H1 (cell line): Measurements from ENCODE around the gene TCERG1L. TPM values are rescaled to one million over a fixed set of nuclear protein-coding genes. Genes with fewer than 3 reads are reported as not detected.

Experiments
- CTCF ChIA-PET: fragments of 300-600 bp; sonication (Branson Sonifier 250); formaldehyde crosslinking; loops from one replicate; lab custom pipeline; 2021; ENCODE audit not compliant: partially characterized antibody; lab: Charles Lee
- POLR2A ChIA-PET: fragments of 300-600 bp; sonication (Branson Sonifier 250); formaldehyde crosslinking; loops from one replicate; lab custom pipeline; 2021; ENCODE audit warnings: inconsistent platforms; ENCODE audit not compliant: partially characterized antibody; lab: Charles Lee
- DNase-seq, 2 experiments: peaks; one replicate each; pipeline versions ENCODE4 v3.0.0 to v3.0.0-alpha.2; 2010 to 2022; ENCODE audit warnings: low spot score in 2 of 2, low read depth in 1 of 2, mixed read lengths in 1 of 2
- FAIRE-seq: peaks from 2 replicates; lab custom pipeline; 2011; peaks lifted over from hg19 to GRCh38; lab: Jason Lieb, UNC
- H2AFZ ChIP-seq: 2 replicates; pipeline ENCODE4 v1.8.1; 2012; ENCODE audit warnings: low read length, inconsistent platforms
- H2AK5ac ChIP-seq: 2 replicates; pipeline ENCODE4 v1.6.1; 2013; ENCODE audit warnings: low read depth, low read length
- H2BK120ac ChIP-seq: replicated peaks from 2 replicates; pipeline ENCODE3; 2013; ENCODE audit warnings: low read depth, low read length, inconsistent platforms
- H2BK12ac ChIP-seq: 2 replicates; pipeline ENCODE4 v1.6.1; 2013; ENCODE audit warnings: low read depth, low read length
- H2BK15ac ChIP-seq: 2 replicates; pipeline ENCODE4 v1.6.1; 2013; ENCODE audit warnings: low read length
- H2BK20ac ChIP-seq: 2 replicates; pipeline ENCODE4 v1.6.1; 2013; ENCODE audit warnings: low read length
- H2BK5ac ChIP-seq: 2 replicates; pipeline ENCODE4 v1.6.1; 2013; ENCODE audit warnings: low read depth, low read length
- H3K14ac ChIP-seq: 2 replicates; pipeline ENCODE4 v1.6.1; 2013; ENCODE audit warnings: inconsistent platforms; ENCODE audit not compliant: insufficient read length
- H3K18ac ChIP-seq: 2 replicates; pipeline ENCODE4 v1.6.1; 2013; ENCODE audit warnings: low read length; ENCODE audit errors: extremely low read depth
- H3K23ac ChIP-seq: 2 replicates; pipeline ENCODE4 v1.6.1; 2013; ENCODE audit warnings: inconsistent platforms; ENCODE audit not compliant: insufficient read length
- H3K23me2 ChIP-seq: 2 replicates; pipeline ENCODE4 v1.6.1; 2013; ENCODE audit warnings: low read depth, low read length
- H3K27ac ChIP-seq: 2 replicates; pipeline ENCODE4 v1.6.1; 2011; ENCODE audit warnings: low read depth, low read length, inconsistent platforms
- H3K27me3 ChIP-seq, 4 experiments: replicated peaks in 1 of 4; 1 replicate in 1 of 4; 2 replicates in 3 of 4; pipeline versions ENCODE4 v1.6.1 to v1.8.1; 2011 to 2013; ENCODE audit warnings: low read length in 3 of 4, mild to moderate bottlenecking in 3 of 4, inconsistent platforms in 2 of 4, mixed read lengths in 2 of 4, moderate library complexity in 1 of 4; ENCODE audit not compliant: control insufficient read depth in 3 of 4, insufficient read depth in 3 of 4; ENCODE audit errors: extremely low read depth in 1 of 4
- H3K36me3 ChIP-seq, 4 experiments: 2 replicates each; pipeline versions ENCODE4 v1.6.1 to v1.8.1; 2011 to 2013; ENCODE audit warnings: mild to moderate bottlenecking in 4 of 4, low read length in 3 of 4, moderate library complexity in 2 of 4, control low read depth in 1 of 4, inconsistent platforms in 1 of 4; ENCODE audit not compliant: insufficient read depth in 4 of 4, control insufficient read depth in 2 of 4
- H3K4ac ChIP-seq: replicated peaks from 2 replicates; pipeline ENCODE3; 2013; ENCODE audit warnings: low read length, low read depth, mixed read lengths, inconsistent platforms; ENCODE audit not compliant: insufficient read length
- H3K4me1 ChIP-seq, 4 experiments: replicated peaks in 1 of 4; 1 replicate in 1 of 4; 2 replicates in 3 of 4; pipeline versions ENCODE4 v1.6.1 to v1.8.1; 2011 to 2013; ENCODE audit warnings: low read length in 3 of 4, inconsistent platforms in 2 of 4, mixed read lengths in 1 of 4; ENCODE audit not compliant: insufficient read depth in 4 of 4, control insufficient read depth in 3 of 4
- H3K4me2 ChIP-seq, 2 experiments: 2 replicates each; pipeline versions ENCODE4 v1.6.1 to v1.8.1; 2011 to 2013; ENCODE audit warnings: low read depth in 2 of 2, low read length in 2 of 2, control low read depth in 1 of 2, inconsistent platforms in 1 of 2, mild to moderate bottlenecking in 1 of 2; ENCODE audit not compliant: insufficient read depth in 1 of 2
- H3K4me3 ChIP-seq, 4 experiments: fragments of 200-600, 300-600 bp in 1 of 4; sonication (generic), shearing (Covaris generic), sonication (Bioruptor Twin) in 1 of 4; 2 replicates each; pipeline versions ENCODE4 v1.5.1 to v1.8.1; 2011 to 2016; ENCODE audit warnings: low read length in 4 of 4, low read depth in 3 of 4, control low read depth in 2 of 4, inconsistent platforms in 2 of 4, mild to moderate bottlenecking in 2 of 4, mixed read lengths in 1 of 4, moderate library complexity in 1 of 4; ENCODE audit not compliant: insufficient read depth in 2 of 4; ENCODE audit errors: extremely low read depth in 1 of 4
- H3K56ac ChIP-seq: replicated peaks from 2 replicates; pipeline ENCODE3; 2013; ENCODE audit warnings: low read depth, mild to moderate bottlenecking, mixed read lengths, low read length, inconsistent platforms; ENCODE audit not compliant: insufficient read length
- H3K79me1 ChIP-seq: 2 replicates; pipeline ENCODE4 v1.6.1; 2013; ENCODE audit warnings: low read depth, low read length, control low read depth
- H3K79me2 ChIP-seq, 2 experiments: 2 replicates each; pipeline versions ENCODE4 v1.6.1 to v1.8.1; 2012 to 2013; ENCODE audit warnings: low read length in 2 of 2, mild to moderate bottlenecking in 2 of 2, inconsistent platforms in 1 of 2; ENCODE audit not compliant: insufficient read depth in 2 of 2, control insufficient read depth in 1 of 2
- H3K9ac ChIP-seq, 4 experiments: replicated peaks in 1 of 4; 1 replicate in 1 of 4; 2 replicates in 3 of 4; pipeline versions ENCODE4 v1.6.1 to v1.8.1; 2011 to 2013; ENCODE audit warnings: low read depth in 3 of 4, low read length in 3 of 4, control low read depth in 2 of 4, mild to moderate bottlenecking in 2 of 4, moderate library complexity in 2 of 4, inconsistent platforms in 1 of 4; ENCODE audit errors: extremely low read depth in 1 of 4
- H3K9me3 ChIP-seq, 2 experiments: 2 replicates each; pipeline versions ENCODE4 v1.6.1 to v1.8.1; 2012 to 2013; ENCODE audit warnings: mild to moderate bottlenecking in 2 of 2, moderate library complexity in 2 of 2, control low read depth in 1 of 2, inconsistent platforms in 1 of 2, low read depth in 1 of 2, low read length in 1 of 2, mixed read lengths in 1 of 2; ENCODE audit not compliant: insufficient read depth in 2 of 2
- H4K20me1 ChIP-seq, 2 experiments: replicated peaks in 1 of 2; 2 replicates each; pipeline versions ENCODE3 to v1.8.1; 2011 to 2013; ENCODE audit warnings: inconsistent platforms in 2 of 2, low read length in 2 of 2, mild to moderate bottlenecking in 1 of 2; ENCODE audit not compliant: insufficient read depth in 2 of 2, control insufficient read depth in 1 of 2
- H4K5ac ChIP-seq: 2 replicates; pipeline ENCODE4 v1.6.1; 2013; ENCODE audit warnings: low read length, low read depth, mixed read lengths, inconsistent platforms; ENCODE audit not compliant: insufficient read length
- H4K8ac ChIP-seq: 2 replicates; pipeline ENCODE4 v1.8.0; 2013; ENCODE audit warnings: mild to moderate bottlenecking, moderate library complexity, low read length, inconsistent platforms; ENCODE audit not compliant: insufficient read depth; ENCODE audit errors: extremely low read depth
- H4K91ac ChIP-seq: replicated peaks from 2 replicates; pipeline ENCODE3; 2013; ENCODE audit warnings: low read length, mixed read lengths, inconsistent platforms; ENCODE audit not compliant: insufficient read length
- HDAC6 ChIP-seq: IDR thresholded peaks from one replicate; pipeline ENCODE4 v1.7.1; 2012; ENCODE audit warnings: low read depth, mild to moderate bottlenecking, inconsistent platforms, low read length, moderate library complexity
- JUN ChIP-seq: IDR thresholded peaks from 2 replicates; pipeline ENCODE4 v1.6.1; 2011; ENCODE audit warnings: low read depth, mild to moderate bottlenecking, improper control_type of control experiment, low read length
- KDM1A ChIP-seq: fragments of 200-600, 300-600 bp; sonication (generic); IDR thresholded peaks from 2 replicates; pipeline ENCODE4 v1.7.1; 2016; ENCODE audit warnings: mild to moderate bottlenecking, low read length, borderline replicate concordance
- PHF8 ChIP-seq: fragments of 200-600 bp; sonication (generic); conservative IDR thresholded peaks from 2 replicates; pipeline ENCODE4 v1.7.1; 2012; ENCODE audit warnings: low read depth, mild to moderate bottlenecking, inconsistent platforms, low read length, moderate library complexity
- POLR2AphosphoS5 ChIP-seq: IDR thresholded peaks from 2 replicates; pipeline ENCODE4 v1.6.1; 2011; ENCODE audit warnings: low read depth, low read length
- RFX5 ChIP-seq: IDR thresholded peaks from 2 replicates; pipeline ENCODE4 v1.6.1; 2011; ENCODE audit warnings: low read depth, low read length, improper control_type of control experiment, borderline replicate concordance
- SIN3A ChIP-seq, 2 experiments: IDR thresholded peaks in 1 of 2; conservative IDR thresholded peaks in 1 of 2; 2 replicates each; pipeline ENCODE4 v1.6.1; 2011 to 2012; ENCODE audit warnings: low read length in 2 of 2, improper control_type of control experiment in 1 of 2, low read depth in 1 of 2, mild to moderate bottlenecking in 1 of 2
- SIX5 ChIP-seq: IDR thresholded peaks from 2 replicates; pipeline ENCODE4 v1.6.1; 2011; ENCODE audit warnings: mild to moderate bottlenecking, low read depth, low read length
- TBP ChIP-seq: IDR thresholded peaks from 2 replicates; pipeline ENCODE4 v1.6.1; 2011; ENCODE audit warnings: low read depth, low read length, improper control_type of control experiment
- WGBS, 2 experiments: shearing (Covaris generic) in 1 of 2; methylation state at CpG; one replicate each; pipeline versions ENCODE4 v1.1.6 to v1.1.7; 2013 to 2015; ENCODE audit warnings: low lambda C conversion rate in 2 of 2, mixed read lengths in 2 of 2, inconsistent platforms in 1 of 2, low coverage in 1 of 2, missing lambda C conversion rate in 1 of 2; ENCODE audit not compliant: insufficient replicate concordance in 2 of 2, insufficient coverage in 1 of 2, insufficient read length in 1 of 2; ENCODE audit errors: extremely low coverage in 1 of 2, missing lambda C conversion rate in 1 of 2; 5-methylcytosine and 5-hydroxymethylcytosine counted together
- polyA plus RNA-seq, 7 experiments: library from polyadenylated mRNA; depleted of rRNA in 3 of 7; stranded (reverse) in 5 of 7; unstranded in 2 of 7; fragments of >200 nt in 5 of 7; fragments of 200-250 nt in 2 of 7; gene quantifications; 1 replicate in 5 of 7; 2 replicates in 1 of 7; 4 replicates in 1 of 7; pipeline versions ENCODE4 v1.2.1 to v1.2.3, GENCODE V29; 2011 to 2013; ENCODE audit warnings: missing spikeins in 2 of 7, mixed read lengths in 2 of 7
- total RNA-seq: library from RNA; stranded (reverse); fragmentation: NEBNext Ultra II Directional; extraction: Animal tissue kit (Norgen Biotek cat#: 25700); gene quantifications from 2 replicates; pipeline ENCODE4 v1.2.1, GENCODE V29; 2021
- TF ChIP-seq, protein P1 (sequence below), 3 experiments: IDR thresholded peaks; 1 replicate in 2 of 3; 2 replicates in 1 of 3; pipeline versions ENCODE4 v1.5.1 to v1.6.1; 2011; ENCODE audit warnings: low read length in 3 of 3, mild to moderate bottlenecking in 3 of 3, inconsistent platforms in 2 of 3, low read depth in 1 of 3, moderate library complexity in 1 of 3; ENCODE audit not compliant: insufficient read depth in 1 of 3; ENCODE audit errors: control extremely low read depth in 1 of 3
- TF ChIP-seq, protein P2 (sequence below): IDR thresholded peaks from 2 replicates; pipeline ENCODE4 v1.6.1; 2012; ENCODE audit warnings: inconsistent platforms

TCERG1L gene
- total and polyA plus RNA-seq, 2 of the 8 experiments (the other 6 are each of a cell fraction or from before 2014, with no cell fraction given): 3.9 to 6.9 TPM

DNA sequence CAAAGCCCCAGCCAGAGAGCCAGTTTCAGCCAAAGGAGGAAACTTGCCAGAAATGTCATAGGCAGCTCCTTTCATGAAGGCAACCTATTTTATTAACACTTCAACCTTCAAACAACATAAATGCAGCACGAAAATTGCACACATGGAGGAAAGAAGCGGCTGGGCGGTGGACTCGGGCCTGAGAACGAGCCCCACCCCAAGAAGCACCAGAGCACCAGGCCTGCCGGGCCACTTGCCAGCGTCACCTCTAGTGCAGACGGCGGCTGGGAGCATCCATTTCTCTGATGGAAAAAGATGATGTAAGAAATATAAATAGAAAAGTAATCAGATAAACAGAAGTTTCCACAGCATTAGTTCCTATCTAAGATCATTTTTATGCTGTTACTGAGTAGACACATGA lies 100.0 kb downstream of the TCERG1L start:
- Histone ChIP-seq H3K23me2 (no peaks in the 10 kb centered on the region), H4K91ac (no peak overlapping the region), H4K20me1 (no peaks in the 10 kb centered on the region), H4K8ac (no peak overlapping the region), H3K9ac (no peak overlapping the region), H3K36me3 (no peaks in the 10 kb centered on the region), H3K4me2 (no peak overlapping the region), H3K23ac (no peak overlapping the region), H3K4ac (no peak overlapping the region), H3K56ac (no peak overlapping the region), H3K9me3 (no peaks in the 10 kb centered on the region), H2BK12ac (no peak overlapping the region), H2BK120ac (no peak overlapping the region), H3K79me1 (no peaks in the 10 kb centered on the region), H2AFZ (no peak overlapping the region), H3K14ac (no peak overlapping the region), H3K79me2 (no peaks in the 10 kb centered on the region), H3K27ac (no peak overlapping the region), H2AK5ac (no peak overlapping the region), H4K5ac (no peak overlapping the region), H3K4me3 (no peak overlapping the region), H3K27me3 (no peaks in the 10 kb centered on the region), H3K18ac (no peak overlapping the region), H2BK5ac (no peak overlapping the region), H2BK15ac (no peak overlapping the region), H2BK20ac (no peak overlapping the region), H3K4me1 (no peaks in the 10 kb centered on the region; a peak in 1 of 7 replicates)
- CTCF ChIA-PET: interaction anchor here (1.0 kb wide), 1 partner anchor 87 kb away, joined by 3 read pairs; no protein-coding TSS in a partner anchor
- 95% methylated on average over 9 of the region's 9 CpGs; no CpG with 5 or more reads in 1 of the 2 experiments for WGBS, 2 experiments
- DNase-seq (no peak), FAIRE-seq (no peak)
- POLR2A ChIA-PET: no interaction called here
- TF ChIP-seq HDAC6 (no peak), RFX5 (no peak), SIX5 (no peak), POLR2AphosphoS5 (no peak), SIN3A (conservative IDR thresholded peaks at IDR 0.05 in 1 of 2, IDR thresholded peaks at IDR 0.05 in 1 of 2; ENCODE audit: low read depth in 1 of 2, low read length in 2 of 2) (no peak), TBP (no peak), PHF8 (no peak), KDM1A (no peak), JUN (no peak)
- TF ChIP-seq, protein P1, sequence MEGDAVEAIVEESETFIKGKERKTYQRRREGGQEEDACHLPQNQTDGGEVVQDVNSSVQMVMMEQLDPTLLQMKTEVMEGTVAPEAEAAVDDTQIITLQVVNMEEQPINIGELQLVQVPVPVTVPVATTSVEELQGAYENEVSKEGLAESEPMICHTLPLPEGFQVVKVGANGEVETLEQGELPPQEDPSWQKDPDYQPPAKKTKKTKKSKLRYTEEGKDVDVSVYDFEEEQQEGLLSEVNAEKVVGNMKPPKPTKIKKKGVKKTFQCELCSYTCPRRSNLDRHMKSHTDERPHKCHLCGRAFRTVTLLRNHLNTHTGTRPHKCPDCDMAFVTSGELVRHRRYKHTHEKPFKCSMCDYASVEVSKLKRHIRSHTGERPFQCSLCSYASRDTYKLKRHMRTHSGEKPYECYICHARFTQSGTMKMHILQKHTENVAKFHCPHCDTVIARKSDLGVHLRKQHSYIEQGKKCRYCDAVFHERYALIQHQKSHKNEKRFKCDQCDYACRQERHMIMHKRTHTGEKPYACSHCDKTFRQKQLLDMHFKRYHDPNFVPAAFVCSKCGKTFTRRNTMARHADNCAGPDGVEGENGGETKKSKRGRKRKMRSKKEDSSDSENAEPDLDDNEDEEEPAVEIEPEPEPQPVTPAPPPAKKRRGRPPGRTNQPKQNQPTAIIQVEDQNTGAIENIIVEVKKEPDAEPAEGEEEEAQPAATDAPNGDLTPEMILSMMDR (IDR thresholded peaks at IDR 0.05; ENCODE audit: control extremely low read depth in 1 of 3, insufficient read depth in 1 of 3, low read depth in 1 of 3, low read length in 3 of 3): no peak
- TF ChIP-seq, protein P2, sequence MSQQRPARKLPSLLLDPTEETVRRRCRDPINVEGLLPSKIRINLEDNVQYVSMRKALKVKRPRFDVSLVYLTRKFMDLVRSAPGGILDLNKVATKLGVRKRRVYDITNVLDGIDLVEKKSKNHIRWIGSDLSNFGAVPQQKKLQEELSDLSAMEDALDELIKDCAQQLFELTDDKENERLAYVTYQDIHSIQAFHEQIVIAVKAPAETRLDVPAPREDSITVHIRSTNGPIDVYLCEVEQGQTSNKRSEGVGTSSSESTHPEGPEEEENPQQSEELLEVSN: no peak
